Stimulated activated CD8-positive, alpha-beta memory T cell treated with anti-CD3 and anti-CD28 coated beads, Interleukin-15, amount 100 ng/mL, for 24 hours (primary cell): Measurements from ENCODE around the gene KIAA1328.
"Not testable (repeated sequence)": the region's sequence is repeated elsewhere in the genome, so short reads cannot be mapped to it uniquely, and the experiment has no call there.

Experiments
- DNase-seq: peaks from one replicate; pipeline ENCODE4 v3.0.0-alpha.2; 2020; ENCODE audit warnings: low read depth

Gene KIAA1328

GRCh38 chr18:36828630-36829361, at the start of gene KIAA1328, which contains the start of gene TPGS2:
KIAA1328 (plus strand) TSS chr18:36829127; CDS start chr18:36829139, 12 bp downstream.
TPGS2 (minus strand) TSS chr18:36829002; CDS start chr18:36828767, 235 bp downstream.
- peak; percentile 72 for DNase-seq

DNA sequence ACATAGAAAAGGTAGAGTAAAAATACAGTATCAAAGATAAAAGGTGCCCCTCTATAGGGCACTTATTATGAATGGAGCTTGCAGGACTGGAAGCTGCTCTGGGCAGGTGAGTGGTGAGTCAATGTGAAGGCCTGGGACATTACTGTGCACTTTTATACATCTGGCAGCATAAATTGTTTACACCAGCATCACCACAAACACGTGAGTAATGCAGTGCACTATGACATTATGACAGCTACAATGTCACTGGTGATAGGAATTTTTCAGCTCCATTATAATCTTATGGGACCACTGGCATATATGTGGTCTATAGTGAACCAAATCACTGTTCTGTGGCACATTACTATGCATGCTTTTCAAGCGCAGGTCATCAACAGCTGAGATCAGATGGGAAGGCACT, 48.2 kb upstream of the KIAA1328 start:
- DNase-seq: no peak

DNA sequence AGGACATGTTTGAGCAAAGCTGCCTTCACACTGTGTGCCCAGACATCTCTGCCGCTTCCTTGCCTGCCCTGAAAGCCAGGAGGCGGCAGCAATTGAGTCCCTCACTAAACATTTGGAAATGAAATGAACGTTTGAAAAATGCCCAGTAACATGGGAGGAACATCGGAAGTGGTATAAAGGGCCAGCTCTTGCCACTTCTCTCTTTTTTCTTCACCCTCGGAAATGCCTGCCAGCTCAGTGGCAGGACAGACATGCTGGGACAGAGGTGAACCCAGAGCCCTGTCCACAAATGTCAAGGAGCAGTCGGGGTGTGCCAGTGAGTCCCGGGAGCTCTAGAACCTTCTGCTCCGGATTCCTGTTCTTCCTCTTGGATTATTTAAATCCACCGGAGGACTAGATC, 46.2 kb upstream of the KIAA1328 start:
- DNase-seq: no peak

- DNase-seq: no peak
Measured at GRCh38 chr18:36783792-36784191, 45.1 kb upstream of the KIAA1328 start.

DNA sequence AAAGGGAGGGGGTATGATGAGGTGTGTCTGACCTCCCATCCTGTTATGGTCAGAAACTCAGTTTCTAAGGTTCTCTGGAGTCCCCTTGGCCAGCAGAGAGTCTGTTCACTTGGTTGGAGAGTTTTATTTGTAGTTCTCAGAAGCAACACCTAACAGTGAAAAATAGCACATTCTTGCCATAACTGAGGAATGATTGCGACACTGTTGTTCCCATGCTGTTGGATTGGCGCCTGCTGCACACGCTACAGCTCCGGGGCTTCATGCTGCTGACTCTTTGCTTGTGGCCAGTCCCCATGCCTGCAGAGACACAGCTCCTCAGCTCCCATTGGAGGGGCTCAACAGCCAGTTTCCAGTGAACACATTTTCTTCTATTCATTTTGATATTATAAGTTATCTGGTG, 42.2 kb upstream of the KIAA1328 start:
- DNase-seq: no peak

GRCh38 chr18:36792634-36793283, 36.2 kb upstream of the KIAA1328 start:
- DNase-seq: no peak

GRCh38 chr18:36798738-36799473, 30.0 kb upstream of the KIAA1328 start:
- DNase-seq: no peak

DNA sequence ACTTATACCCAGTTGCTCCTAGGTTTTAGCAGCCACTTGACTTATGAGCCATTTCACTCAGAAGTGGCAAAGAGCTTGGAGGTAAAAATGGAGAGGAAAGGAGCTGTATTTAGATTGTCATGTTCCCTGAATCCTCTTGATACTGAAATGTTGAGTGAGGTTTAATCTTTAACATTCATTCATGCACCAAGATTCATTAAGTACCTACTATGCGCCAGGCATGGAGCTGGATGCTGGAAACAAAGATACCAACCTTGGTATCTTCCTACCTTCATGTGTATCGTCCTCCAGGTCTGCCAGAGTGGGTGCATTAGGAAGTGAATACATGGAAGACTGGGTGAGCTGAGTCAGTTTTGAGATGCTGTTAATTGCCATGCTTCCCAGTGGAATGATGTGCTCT, 23.8 kb upstream of the KIAA1328 start:
- no peak for DNase-seq

GRCh38 chr18:36808681-36809080, 20.2 kb upstream of the KIAA1328 start:
- no peak for DNase-seq

GRCh38 chr18:36809590-36810381, 19.1 kb upstream of the KIAA1328 start:
- no peak for DNase-seq

- DNase-seq: no peak
Measured at GRCh38 chr18:36811430-36811829, 17.5 kb upstream of the KIAA1328 start.

- no peak for DNase-seq
Measured at GRCh38 chr18:36811955-36812354, 17.0 kb upstream of the KIAA1328 start.

GRCh38 chr18:36812678-36813077, 16.2 kb upstream of the KIAA1328 start:
- no peak for DNase-seq

GRCh38 chr18:36813101-36813775, 15.7 kb upstream of the KIAA1328 start:
- DNase-seq: no peak

DNA sequence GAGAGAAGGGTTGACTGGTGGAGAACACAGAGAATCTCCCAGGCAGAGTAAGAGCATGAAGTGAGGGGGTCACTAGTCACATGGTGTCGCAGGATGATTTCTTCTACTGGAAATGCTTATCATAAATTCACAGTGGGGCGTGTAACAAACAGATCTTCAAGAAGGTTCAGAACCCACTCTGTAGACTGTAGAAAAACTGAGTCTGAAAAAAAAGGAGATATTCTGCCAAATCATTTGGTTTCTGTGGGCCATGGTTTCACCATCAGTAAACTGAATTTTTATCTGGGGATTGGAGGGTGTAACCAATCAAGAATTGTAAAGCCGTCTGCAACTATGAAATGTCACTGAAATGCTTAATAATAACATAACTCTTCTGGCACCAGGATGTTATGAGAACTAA, 15.1 kb upstream of the KIAA1328 start:
- no peak for DNase-seq

DNA sequence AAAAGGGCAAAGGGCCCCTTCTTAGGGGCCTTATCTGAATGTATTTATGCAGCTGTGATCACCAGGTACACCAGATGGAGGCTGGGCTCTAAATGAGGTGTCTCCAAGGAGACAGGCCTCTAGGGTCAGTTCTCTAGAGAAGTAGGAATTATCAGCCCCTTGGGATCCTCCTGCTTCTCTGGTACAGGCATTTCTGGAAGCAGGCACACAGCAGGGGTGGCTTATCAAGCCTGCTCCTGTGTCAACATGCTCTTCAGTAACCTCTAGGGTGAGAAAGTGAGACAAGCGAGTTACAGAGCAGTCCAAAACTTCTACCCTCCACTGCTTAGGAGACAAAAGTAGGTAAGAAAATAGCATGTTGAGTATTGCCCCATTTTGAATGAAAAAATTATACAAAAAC, 13.9 kb upstream of the KIAA1328 start:
- DNase-seq: no peak

DNA sequence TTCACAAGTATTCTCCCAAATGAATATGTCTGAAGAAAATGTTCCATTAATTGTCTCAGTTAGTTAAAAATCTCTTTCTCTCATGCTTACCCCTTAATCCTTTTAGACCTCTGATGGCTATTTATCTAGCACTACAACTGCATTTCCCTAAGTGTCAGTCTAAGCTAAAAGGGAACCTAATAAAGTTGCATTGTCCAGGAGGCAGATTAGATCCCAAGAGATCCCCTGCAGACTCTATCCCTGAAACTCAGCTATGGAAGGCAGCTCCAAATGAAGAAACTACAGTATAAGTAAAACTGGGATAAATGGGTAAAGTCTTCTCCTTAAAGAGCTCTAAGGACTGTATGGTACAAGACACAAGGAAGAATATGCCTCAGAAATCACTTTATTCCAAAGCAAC, 12.8 kb upstream of the KIAA1328 start:
- not testable (repeated sequence) for DNase-seq

- DNase-seq: no peak
Measured at GRCh38 chr18:36817039-36817438, 11.9 kb upstream of the KIAA1328 start.

DNA sequence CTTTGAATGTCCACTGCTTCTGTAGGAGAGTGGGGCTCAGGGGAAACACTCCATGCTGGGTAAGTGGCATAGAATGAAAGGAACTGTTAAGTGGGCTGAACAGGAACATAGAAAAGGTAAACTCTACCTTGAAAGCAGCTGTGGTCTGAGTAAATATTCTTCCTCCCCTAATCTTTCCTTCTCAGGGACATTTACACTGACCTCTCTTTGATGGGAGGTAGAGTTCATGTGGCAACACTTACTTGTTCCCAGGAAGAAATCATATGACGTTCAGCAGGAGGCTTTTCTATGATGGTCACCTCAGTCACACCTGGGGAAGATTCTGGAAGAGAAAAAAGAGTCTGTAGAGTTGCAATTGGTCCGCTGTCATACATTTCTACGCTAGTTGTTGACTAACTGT, 10.3 kb upstream of the KIAA1328 start:
- no peak for DNase-seq

DNA sequence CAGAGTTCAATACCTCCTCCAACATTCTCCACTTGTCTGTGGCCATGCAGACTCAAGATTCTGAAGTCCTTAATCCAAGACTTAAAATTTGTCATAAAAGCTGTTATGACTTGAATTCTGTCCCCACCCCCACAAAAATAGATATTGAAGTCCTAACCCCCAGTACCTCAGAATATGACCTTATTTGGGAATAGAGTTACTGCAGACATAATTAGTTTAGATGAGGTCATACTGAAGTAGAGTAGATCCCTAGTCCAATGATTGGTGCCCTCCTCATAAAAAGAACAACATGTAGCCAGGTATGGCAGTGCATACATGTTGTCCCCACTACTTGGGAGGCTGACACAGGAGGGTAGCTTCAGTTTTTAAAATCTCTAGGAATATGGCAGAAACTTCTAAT, 9.3 kb upstream of the KIAA1328 start:
- DNase-seq: no peak

DNA sequence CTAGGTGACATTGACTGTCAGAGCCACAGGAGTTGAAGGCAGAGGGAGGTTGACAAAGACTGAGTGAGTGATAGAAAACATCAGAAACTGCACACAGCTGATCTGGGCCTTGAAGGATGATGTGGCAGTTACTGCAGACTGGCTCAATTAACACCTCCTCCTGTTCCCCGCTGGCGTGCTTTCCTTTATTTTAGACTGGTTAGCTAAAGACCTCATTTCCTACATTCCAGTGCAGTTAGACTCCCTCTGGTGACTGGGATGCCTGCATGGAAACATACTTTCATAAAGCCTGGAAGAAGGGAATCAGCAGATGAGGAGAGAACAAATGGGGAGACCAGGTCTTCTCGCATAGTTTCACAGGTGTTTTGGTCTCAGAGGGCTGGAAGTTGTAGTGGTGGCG, 7.2 kb upstream of the KIAA1328 start:
- no peak for DNase-seq

DNA sequence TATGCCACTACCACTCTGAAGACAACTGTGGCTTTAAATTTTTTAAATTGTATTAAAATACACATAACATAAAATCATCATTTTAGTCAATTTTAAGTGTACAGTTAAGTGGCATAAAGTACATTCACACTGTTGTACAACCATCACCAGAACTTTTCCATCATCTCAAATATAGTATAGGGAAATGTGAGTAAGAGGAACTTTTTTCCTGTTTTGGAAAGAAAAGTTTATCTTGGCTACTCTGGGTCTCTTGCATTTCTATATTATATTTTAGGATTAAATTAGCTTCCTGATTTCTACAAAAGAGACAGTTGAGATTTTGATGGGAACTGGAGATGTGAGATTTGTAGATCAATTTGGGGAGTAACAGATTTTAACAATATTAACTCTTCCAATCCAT, 3.4 kb upstream of the KIAA1328 start:
- DNase-seq: no peak
